NCI-H1105 treated with DMSO at 0.1 percent for 48 hours (cell line): ENCODE data around the gene SNCAIP.
A peak's percentile ranks its signal among the peaks of the same experiment; 100 is the strongest.

Experiments used
- DNase-seq: peaks from one replicate; lab custom pipeline; 2025; lab: John Stamatoyannopoulos, UW

SNCAIP gene

DNA sequence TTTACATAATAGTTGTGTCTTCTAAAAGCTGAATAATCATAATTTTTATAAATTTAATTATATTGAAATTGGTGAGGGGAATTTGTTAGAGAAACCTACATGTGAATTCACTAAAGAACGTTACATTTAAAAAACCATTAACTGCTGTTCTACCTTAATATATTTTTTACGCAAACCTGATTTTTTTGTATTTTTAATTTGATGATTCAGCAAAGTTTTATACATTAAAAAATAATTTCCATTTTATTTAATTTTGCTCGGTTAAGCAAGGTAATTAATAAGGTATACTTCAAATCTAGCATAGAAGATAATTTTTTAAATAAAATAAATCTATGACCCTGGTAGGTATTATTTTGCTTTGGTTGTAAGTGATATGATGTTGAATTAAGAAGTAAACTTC, 114.3 kb downstream of the SNCAIP start:
- no peak for DNase-seq

DNA sequence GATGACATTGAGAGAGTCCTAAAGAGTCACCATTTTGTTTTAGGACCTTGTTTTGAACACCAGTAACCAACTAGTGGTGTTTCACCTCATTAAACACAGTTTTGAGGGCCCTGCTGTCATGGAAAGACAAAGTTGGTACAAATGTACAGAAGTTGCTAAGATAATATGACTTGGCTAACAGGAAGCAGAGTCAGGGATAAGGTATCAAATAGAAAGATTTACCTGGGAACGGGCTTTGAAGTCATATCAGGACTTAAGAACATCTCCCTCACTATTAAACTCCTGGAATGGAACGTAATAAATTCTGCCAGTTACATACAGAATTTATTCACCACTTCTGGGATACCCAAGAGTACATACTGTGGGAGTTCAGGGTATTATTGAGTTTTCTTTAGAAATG, 115.6 kb downstream of the SNCAIP start:
- no peak for DNase-seq

DNA sequence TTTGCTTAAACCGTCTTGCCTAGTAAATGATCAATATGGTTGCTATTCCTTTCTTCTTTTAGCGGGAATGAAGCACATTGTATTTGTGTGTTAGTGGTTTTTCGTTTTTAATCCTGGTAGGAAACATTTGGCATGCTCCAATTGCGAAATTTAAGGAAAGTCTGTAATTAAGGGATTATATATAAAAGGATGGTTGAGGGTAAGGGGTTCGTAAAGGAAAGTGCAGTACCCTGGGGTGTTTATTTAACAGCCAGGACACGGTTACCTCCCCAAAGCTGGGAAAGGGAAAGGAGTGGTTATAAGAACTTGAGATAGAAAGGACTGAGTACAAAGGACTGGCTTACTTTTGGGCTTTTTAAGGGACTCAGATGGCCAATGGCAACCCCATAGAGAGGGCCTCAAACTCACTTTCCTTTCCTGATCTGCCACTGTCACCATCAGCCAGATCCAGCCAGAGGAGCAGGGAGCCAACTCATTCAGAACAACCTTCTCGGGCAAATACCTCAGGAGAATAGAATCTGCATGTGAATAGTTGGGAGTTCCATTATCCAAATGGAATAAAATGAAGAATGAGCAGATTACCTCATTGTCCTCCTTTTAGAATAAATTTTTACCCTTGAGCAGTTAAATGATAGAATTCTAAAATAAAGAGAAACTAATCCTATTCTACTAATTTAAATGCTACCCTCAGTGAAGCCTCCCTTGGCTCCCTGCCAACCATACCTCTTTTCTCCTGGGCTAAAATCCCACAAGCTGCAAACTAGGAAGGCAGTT, 117.7 kb downstream of the SNCAIP start:
- peak; percentile 7 for DNase-seq

DNA sequence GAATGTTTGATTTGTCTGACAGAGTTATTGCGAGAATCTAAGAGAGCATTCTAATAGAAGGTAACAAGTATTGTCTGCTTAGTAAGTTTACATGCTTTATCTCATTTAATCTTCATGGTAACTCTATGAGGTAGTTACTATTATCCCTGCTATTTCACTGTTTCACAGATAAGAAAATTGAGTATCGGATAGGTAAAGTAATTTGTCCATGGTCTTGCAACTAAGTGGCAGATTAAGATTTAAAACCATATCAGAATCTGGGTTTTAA, 118.2 kb downstream of the SNCAIP start:
- no peak for DNase-seq

DNA sequence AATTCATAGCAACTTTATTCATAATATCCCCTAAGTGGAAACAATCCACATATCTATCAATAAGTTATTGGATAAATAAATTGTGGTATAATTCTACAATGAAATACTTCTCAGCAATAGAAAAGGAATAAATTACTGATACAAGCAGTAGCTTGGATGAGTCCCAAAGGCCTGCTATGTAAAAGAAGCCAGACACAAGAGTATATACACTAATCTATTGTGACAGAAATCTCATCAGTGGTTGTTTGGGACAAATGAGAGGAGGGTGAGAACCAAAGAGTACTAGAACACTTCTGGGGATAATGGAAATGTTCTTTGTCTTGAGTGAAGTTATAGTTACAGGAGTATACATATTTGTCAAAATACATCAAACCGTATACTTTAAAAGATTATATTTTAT, 119.3 kb downstream of the SNCAIP start:
- no peak for DNase-seq

DNA sequence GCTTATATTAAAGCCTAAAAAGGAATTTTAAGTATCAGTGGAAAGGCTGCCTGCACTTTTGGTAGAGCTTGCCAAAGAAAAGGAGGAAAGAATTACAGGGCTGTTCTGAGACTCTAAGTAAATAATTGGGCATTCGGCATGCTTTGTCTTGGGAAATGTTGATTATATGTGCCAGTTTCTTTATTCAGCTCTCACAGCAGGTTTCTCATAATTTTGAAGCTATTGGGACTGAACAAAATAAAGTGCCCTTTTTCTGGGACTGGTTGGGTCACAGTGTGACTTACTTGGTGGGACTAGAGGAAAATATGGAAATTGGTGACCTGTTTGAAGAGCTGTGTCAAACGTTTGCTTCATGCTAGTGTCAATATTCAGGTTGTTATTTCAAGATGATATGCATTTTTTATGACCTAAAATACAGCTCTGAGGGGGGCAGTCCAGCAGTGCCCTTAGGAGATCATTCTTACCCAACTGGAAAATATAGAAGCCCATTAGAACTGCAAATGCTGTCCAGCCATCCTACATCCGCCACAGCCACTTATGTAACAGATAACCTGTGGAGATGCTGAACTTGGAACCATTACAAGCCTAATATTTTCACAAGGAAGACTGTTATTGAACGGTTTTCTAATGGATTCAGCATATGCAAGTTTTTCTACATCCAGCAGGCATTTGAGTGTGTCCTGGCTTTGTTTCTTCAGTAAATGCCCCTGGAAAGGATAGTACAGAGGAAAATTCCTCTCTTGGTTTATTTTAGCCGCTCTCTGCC, 122.4 kb downstream of the SNCAIP start:
- DNase-seq = peak; percentile 27

DNA sequence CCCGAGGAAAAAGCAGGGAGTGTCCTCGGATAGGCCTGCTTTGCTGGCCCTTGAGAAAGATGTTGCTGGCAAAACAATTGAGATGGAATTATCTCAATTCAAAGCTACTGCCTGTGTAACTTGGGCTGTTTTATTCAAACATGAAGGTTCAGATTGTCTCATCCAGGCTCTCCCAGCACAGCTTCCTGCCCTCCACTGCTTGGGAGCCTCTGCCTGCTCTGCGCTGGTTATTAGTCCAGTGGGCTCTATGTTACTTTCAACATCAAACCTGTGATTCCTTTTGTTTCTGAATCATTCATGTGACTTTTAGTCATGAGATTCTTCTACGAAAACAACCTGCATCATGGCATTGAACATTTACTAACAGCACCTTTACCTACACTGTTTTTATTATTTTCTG, 123.2 kb downstream of the SNCAIP start:
- DNase-seq = no peak

DNA sequence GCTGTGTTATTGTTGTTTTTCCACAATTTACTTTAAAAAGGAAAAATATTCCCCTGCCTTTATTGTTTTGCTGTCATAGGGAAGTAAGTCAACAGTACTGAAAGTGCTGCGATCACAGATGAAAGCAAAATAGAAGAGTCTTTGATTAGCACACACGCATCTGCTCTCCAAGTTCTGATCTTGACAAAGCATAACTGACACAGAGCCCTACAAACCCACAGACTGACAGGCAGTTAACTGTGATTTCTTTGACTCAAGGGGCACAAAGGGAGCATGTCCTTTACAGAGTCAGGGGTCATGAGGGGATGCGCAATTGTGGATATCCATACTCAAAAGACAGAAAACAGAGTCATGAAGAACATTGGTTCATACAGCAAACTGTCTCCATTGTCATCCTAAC, 123.7 kb downstream of the SNCAIP start:
- DNase-seq = no peak

DNA sequence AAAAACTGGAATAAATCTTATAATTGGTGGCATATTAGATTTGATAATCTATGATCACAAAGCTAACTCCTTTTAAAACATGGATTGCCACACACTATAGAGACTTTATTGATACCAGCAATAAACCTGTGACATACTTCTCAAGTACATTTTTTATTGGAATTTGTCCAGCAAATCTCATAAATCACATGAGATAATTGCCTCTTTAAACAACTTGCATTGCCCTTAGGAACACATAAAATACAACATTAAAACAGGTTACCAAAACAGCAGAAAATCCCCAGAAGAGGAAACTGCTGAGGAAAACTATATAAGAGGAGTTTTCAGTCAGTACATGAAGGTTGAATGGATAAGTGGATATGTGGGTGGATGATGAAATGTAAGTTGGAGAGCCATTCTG, 124.6 kb downstream of the SNCAIP start:
- DNase-seq = peak; percentile 12

DNA sequence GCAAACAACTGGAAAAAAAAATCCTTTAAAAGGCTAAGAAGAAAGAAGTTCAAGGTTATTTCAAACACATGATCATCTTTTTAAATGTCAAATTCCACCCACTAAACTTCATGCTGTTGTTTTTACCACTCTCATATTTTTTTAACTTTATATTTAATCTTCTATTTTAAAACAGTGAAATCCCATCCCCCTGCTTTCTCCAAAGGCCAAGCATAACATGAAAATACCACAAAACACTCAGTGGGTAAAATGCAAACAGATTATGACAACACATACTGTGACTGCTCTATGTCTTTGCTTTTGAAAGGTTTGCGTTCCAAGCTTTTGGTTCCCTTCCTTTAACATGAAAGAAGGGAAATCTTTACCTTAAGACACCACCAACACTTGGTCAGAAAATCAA, 127.6 kb downstream of the SNCAIP start:
- no peak for DNase-seq

DNA sequence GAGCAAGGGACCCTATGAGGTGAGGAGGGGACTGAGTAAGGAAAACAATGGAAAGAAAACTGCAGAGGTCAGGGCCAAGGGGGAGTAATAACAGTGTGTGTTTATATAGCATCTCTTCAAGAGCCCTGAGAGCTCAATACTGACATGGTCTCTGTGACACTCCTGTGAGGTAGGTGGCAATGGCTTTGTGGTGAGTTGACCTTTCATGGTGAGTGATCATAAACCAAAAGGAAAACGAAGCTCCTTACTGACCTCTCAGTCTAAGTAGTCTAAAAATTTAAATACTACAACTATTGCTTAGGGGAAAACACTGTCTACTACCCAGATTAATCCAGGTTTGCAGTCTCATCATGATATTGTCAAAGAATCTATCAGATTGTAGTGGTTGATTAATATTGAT, 130.9 kb downstream of the SNCAIP start:
- no peak for DNase-seq

DNA sequence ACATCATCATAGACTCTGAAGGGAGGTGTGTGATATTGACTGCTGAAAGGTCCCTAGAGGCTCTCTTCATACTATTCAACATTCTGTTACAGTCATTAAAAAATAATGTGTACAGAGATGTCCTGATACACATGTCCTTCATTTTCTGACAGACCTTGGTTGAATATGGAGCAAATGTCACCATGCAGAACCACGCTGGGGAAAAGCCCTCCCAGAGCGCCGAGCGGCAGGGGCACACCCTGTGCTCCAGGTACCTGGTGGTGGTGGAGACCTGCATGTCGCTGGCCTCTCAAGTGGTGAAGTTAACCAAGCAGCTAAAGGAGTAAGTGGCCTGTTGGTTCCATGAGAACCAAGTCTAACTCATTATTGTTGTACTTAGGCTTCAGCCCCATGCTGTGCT, 132.4 kb downstream of the SNCAIP start:
- no peak for DNase-seq

DNA sequence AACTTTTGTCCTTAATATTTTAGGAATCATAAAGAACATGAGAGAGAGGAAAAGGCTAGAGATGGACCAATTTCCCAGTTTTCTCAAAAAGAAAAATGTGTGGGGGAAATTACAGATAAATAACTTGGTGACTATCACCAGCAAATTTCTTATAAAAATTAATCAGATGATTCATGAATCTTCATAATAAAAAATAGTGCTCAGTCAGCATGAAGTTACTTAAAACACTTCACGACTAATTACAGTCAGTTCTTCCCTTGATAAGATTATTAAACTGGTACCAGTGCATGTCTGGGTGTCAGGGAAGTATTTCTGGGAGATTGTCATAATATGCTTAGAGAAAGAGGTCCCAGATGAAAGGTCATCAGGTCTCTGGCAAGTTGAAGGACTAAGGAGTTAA, 133.0 kb downstream of the SNCAIP start:
- no peak for DNase-seq

DNA sequence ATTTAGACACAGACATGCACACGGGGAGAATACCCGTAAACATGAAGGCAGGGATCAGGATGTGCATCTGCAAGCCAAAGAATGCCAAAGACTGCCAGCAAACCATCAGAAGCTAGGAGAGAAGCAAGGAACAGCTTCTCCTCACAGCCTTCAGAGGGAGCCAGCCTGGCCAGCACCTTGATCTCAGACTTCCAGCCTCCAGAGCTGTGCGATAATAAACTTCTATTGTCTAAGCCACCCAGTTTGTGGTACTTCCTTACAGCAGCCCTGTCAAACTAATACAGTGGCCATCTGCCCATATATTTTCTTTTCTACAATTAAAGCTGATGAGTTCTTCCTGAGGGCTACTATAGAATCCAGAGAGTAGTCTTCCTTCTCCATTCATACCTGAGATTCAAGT, 135.0 kb downstream of the SNCAIP start:
- DNase-seq = no peak

DNA sequence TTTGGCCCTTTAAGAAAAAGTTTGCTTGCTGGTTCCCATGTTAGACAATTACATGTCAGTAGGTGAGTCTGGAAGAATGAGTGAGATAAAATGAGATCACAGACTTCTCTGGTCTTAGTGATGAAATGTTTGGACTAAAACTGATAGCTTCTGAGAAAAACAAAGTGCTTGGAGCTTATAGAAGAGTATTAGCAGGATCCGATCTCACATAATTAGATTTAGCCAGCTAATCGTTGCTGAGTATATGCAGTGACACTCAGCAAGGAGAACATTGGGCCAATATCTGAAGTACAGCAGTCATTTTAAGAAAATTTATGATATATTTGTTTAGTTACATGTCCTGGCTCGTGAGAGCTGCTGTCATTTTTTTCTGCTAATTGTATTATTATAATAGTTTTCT, 135.8 kb downstream of the SNCAIP start:
- peak; percentile 73 for DNase-seq

DNA sequence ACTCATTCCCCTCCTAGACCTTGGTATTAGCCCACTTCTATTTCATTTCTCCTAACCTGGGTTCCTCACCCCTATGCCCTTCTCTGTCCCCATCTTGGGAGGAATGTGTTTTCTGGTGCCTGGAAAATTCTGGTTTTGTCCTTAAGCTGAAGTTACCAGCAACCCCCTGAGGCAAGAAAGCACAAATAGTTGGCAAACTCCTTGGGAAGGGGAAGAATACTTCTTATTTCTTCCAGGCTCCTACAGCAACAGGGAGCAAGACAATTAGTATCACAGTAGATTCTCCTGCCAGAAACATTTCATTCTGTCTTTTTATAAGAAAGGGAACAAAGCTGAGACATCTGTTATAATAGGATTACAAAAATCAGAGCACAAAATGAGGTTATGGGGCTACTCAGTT, 142.5 kb downstream of the SNCAIP start:
- no peak for DNase-seq

DNA sequence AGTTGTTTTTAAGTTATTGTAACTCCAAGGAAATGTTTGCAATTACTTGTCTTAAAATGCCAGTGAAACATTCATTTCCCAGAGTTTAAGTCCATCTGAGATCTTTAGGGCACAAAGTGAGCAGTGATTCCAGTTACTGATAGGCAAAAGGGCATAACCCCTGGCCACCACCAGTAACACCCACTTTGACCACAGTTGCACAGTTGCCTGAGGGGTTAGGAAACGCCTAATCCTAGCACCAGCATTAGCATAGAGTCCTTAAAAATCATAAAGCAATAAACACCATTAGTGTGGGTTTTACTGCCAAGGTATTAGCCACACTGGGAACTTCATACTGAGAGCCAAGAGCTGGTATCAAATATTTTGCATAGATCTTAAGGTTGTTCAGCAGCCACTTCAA, 143.9 kb downstream of the SNCAIP start:
- DNase-seq = no peak

DNA sequence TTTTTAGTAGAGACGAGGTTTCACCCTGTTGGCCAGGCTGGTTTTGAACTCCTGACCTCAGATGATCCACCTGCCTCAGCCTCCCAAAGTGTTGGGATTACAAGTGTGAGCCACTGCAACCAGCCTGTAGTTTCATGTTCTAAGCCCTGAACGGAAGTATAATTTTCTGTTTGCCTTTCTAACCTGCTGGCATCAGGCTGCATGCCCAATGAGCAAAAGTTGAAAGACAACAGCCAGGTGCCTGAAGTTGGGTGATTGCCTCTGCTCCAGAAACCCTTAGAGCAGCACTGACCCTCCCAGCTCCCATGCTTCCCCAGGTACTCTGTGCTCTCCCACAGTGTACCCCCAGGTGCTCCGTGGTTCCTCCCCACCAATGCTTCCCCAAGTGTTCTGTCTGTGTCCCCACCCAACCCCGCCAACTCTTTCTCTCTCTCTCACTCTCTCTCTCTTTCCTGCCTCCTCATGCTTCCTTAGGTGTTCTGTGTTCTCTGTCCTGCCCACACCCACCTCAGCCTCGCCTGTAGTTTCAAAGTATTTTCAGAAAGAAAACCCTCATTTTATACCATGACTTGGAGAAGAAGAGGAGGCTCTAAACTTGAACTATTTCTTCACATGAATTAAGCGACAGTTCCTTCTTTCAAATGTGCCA, 145.3 kb downstream of the SNCAIP start:
- DNase-seq = no peak

DNA sequence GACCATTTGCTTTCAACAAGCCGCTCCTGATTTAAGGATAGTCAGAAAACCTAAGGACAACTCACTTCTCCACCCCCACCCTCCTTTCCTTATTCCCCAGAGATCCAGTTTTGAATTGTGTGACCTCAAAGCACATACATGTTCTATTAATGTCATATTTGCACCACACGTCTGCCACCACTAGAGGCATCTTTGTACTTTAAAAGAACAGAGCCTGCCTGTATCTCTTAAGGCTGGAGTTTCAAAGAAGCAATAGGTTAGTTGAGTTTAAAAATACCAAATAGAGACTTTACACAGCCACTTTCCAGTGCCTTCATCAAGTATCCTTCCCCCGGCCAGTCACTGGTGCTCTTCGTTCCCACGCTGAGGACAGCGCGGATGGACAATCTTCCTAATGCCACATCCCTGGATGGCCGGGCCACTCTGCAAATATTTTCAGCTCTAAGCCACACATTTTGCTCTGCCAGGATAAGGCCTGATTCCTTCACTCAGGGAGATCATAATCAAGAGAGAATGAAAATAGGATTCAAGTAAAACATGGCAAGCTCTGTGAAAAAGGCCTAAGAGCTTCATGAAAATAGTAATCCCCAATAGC, 146.3 kb downstream of the SNCAIP start:
- no peak for DNase-seq

DNA sequence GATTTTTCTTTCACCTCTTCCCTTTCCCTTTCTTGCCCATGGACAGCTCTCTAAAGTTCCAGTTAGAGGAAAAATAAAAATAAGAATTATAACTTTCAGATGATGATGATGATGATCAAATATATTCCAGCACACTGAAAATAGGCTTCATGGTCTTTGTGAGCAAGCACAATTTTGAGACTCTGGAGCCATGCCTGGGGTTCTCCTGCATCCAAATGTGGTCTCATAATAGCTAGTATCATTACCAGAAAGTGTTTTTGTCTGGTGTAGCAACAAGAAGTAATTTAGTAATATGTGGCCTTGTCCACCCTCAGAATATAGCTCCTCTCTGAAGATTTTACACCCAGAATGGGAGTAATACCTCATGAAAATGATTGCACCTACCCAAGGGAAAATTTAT, 150.4 kb downstream of the SNCAIP start:
- no peak for DNase-seq

DNA sequence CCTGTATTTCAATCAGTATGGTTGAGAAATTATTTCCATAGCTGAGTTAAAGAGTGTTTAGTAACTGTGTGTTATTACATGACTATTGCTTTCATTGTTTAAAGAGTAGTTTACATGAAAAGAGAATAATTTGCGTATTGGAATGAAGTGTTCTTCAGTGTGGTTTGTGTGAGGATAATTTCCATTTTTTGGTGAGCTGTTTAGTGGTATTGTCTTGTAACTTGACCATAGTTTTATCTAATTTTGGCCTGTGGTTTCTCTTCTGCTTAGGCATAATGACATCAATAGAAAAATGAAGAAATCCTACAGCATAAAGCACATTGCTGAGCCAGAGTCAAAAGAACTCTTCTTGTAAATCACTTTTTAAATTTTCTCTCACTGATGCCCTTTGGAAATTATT, 151.2 kb downstream of the SNCAIP start:
- DNase-seq = no peak

DNA sequence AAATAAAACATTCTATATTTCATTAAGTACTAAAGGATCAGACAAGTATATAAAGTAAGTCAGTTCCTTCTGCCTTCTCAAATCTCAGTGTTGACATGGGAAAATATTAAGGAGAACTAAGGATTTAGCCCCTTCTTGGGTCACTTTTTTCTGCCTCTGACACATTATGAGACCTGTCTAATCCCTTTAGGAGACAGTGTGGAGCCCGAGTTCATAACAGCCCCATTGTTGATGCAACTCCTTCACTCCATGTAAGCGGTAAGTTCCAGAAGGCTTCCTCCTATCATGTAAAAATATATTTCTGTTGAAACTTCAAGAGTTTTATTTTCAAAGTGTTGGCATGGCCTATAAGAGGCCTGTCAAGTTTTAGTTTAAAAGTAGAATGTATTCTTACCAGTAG, 152.2 kb downstream of the SNCAIP start:
- DNase-seq = no peak

DNA sequence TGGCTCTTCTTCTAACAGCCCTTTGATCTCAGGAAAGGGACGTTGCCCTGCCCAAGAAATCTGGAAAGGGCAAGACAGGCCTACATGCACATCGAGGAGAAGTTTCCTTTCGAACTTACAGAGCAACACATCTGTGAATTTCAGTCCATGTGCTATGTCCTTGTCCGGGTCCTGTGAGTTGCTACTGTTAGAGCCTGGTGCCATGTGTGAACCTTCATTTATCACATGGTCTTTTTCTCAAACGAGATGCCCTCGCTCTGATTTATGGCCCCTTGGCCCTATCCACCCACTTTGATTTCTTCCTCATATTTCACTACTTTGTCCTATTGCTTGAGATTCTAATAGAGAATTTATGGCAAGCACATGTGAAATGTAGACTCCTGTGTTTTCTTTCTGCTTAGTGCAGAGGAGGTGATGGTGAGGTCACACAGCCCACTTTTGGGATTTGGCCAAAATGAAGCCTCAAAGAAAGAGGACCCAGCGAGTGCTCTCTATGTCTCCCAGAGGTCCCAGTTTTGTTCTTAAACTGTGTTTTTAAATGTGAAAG, 153.1 kb downstream of the SNCAIP start:
- DNase-seq = no peak
